Stimulated activated CD8-positive, alpha-beta memory T cell treated with anti-CD3 and anti-CD28 coated beads, Interleukin-15, amount 100 ng/mL, for 48 hours (primary cell): ENCODE results near the gene MAP3K6.

Experiments used
- DNase-seq, 2 donors: peaks; one replicate each; pipeline ENCODE4 v3.0.0-alpha.2; 2020; ENCODE audit warnings: low read depth in 2 of 2

Gene MAP3K6

DNA sequence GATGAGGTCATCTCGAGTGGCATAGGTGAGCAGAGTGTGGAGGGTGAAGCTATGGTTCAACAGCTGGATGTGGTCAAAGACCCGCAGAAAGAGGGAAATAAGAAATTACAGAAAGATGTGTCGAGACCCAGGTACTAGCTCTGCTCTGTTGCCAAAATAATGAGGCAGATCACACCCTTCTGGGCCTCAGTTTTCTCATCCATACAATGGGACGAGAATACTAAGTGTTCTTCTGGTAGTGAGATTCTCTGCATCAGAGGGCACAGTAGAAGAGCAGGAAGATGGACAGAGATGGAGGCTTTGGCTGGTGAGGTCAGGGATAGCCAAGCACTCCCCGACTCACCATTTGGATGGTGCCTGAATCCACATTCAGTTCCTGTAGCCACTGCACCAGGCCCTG lies 11.1 kb downstream of the MAP3K6 start:
- no peak for DNase-seq

DNA sequence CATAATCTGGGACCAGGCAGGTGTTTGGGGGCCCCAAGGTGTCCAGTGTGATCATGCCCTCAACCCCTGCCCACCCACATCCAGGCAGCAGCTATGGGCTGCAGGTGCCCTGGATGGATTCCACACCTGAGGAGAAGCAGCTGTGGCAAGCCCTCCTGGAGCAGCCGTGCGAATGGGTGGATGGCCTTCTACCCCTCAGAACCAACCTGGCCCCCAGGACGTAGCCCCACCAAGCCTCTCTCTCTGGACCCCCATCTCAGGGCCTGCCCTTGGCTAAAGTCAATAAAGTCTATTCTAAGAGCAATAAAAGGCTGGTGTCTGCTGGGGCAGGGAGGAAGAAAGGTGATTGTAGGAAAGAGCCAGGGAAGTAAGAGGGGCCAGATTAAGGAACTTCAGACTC lies 13.1 kb downstream of the MAP3K6 start:
- DNase-seq: no peak

DNA sequence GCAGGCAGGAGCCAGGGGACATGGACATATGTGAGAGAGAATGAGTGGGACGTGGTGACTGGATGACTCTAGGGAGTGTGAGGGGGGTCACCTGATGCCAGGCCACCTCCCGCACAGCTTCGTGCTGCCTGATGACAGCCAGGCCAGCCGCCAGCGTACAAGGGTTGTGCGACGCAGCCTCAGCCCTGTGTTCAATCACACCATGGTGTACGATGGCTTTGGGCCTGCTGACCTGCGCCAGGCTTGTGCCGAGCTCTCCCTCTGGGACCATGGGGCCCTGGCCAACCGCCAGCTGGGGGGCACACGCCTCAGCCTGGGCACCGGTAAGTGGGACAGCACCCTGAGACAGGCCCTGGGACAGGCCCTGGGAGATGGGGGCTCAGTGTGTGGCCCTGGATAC lies 13.6 kb downstream of the MAP3K6 start:
- DNase-seq: no peak

DNA sequence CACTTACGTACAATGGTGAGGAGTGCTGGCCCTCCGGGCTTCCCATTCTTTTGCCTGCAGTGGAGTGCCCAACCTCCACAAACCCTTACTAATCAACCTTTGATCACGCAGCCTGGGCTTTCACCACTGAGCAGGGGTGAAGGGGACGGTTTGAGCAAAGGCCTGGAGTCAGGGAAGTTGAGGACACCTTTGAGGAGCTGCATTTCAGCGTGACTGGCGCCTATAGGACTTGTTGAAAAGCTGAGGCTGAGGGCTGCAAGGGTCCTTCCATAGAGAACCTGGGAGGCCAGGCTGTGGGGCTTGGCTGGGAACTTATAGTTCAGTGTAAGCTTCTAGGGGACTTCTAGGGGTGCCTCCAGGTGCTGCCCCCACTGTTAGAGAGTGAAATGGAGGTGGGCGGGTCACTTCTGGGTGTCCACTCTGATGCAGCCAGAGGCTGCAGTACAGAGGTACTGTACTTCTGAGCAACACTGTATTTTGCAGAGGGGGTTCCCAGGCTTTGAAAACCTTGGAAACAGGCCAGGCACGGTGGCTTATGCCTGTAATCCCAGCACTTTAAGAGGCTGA lies 15.1 kb downstream of the MAP3K6 start:
- DNase-seq: no peak

- DNase-seq: no peak
Measured at GRCh38 chr1:27350663-27351540, 15.9 kb downstream of the MAP3K6 start.

GRCh38 chr1:27349784-27350662 lies 16.7 kb downstream of the MAP3K6 start:
- DNase-seq: no peak

- DNase-seq: no peak
Measured at GRCh38 chr1:27348861-27349783, 17.6 kb downstream of the MAP3K6 start.

- no peak for DNase-seq
Measured at GRCh38 chr1:27346991-27347624, 19.7 kb downstream of the MAP3K6 start.

DNA sequence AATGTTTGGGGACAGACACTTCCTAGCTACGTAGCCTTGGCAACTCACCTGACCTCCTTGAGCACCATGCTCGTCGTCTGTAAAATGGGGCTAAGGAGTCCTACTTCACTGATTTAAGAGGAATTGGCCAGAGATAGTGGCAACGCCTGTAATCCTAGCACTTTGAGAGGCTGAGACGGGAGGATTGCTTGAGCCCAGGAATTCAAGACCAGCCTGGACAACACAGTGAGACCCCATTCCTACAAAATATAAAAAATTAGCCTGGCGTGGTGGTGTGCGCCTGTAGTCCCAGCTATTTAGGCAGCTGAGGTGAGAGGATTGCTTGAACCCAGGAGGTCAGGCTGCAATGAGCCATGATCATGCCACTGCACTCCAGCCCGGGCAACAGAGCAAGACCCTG lies 20.4 kb downstream of the MAP3K6 start:
- no peak for DNase-seq

DNA sequence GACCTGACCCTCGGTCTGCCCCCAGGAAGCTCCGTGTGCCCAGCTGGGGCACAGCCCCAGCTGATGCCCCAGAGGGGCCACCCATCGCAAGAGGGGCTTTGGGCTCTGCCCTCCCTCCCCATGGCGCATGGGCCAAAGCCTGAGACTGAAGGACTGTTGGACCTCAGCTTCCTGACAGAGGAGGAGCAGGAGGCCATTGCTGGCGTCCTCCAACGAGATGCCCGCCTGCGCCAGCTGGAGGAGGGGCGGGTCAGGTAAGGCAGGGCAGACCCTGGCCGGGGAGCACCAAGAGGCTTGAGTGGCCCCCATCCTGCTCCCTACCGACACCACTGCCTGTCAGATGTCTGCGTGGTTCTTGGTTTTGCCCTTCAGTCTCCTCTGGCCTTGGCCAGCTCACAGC lies 21.5 kb downstream of the MAP3K6 start:
- no peak for DNase-seq

GRCh38 chr1:27343639-27344025 lies 23.1 kb downstream of the MAP3K6 start:
- no peak for DNase-seq

GRCh38 chr1:27342778-27343638 lies 23.8 kb downstream of the MAP3K6 start:
- DNase-seq: peak in 1 of 2 donors; percentile 43

- DNase-seq: no peak
Measured at GRCh38 chr1:27342391-27342777, 24.4 kb downstream of the MAP3K6 start.

DNA sequence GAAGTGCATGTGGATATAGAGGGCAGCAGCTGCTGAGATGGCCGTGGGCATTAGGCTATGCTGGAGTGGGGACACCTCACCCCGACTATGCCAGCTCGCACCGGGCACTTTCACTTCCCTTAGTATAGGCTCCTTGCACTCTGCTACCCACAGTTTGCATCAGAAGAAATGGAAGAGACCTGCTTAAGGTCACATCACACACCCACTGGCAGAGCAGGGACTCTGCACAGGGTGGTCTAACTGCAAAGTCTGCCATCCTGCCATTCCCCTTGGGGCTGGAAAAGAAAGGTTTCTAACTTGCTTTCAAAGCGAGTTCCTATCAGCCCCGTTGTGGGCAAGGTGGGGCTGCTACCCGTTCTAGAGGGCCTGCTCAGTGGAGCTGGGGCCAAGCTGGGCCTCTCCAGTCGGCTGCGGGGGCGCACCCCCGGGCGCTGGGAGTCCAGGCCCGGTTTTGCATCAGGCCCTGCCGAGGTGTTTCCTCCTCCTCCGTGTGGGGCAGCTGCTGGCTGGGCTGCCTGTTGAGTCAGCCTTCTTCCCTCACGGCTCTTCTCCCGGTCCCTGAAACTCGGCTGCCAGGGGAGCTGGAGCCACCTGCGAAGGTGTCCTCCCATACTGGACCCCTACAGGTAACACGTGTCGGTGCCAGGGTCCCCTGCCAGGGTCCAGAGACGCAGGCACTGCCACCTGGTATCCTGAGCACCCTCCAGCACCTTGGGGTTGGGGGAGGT lies 25.1 kb downstream of the MAP3K6 start, which contains the start of gene SYTL1:
SYTL1 (plus strand) TSS at position 498 of the 728 bp plus-strand sequence. CDS start 3,313 bp downstream, outside the sequence.
- DNase-seq: peak in 1 of 2 donors; percentile 61

- no peak for DNase-seq
Measured at GRCh38 chr1:27339213-27339612, 27.5 kb downstream of the MAP3K6 start.

DNA sequence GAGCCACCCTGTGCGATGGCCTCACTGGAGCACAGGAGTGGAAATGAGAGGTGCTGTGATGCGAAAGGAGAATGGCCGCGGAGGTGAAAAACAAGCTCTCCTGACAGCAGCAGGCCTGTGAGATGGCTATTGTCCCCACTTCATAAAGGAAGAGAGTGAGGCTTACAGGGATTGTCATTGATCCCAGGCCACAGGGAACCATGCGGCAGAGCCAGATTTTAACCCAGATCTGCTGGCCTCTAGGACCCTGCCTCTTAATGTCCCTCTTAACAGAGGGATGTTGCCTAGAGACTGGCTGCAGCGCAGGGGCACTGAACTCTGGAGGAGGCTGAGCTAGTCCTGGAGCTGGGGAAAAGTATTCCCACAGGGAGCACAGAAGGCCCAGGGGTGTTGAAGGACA lies 28.0 kb downstream of the MAP3K6 start:
- no peak for DNase-seq

- DNase-seq: no peak
Measured at GRCh38 chr1:27336756-27337155, 30.0 kb downstream of the MAP3K6 start.

- DNase-seq: no peak
Measured at GRCh38 chr1:27335506-27336422, 31.0 kb downstream of the MAP3K6 start.
